K562 (cell line): Measurements from ENCODE around the gene MTF1. TPM values are rescaled to one million over a fixed set of nuclear protein-coding genes. Genes with fewer than 3 reads are reported as not detected.
A peak's percentile ranks its signal among the peaks of the same experiment; 100 is the strongest.

Experiments
- BCOR ChIP-seq: fragments of 450-650 bp; IDR thresholded peaks from 2 replicates; pipeline ENCODE4 v1.6.1; 2016
- CHD7 ChIP-seq: fragments of 200-600 bp; sonication (generic); IDR thresholded peaks from one replicate; pipeline ENCODE4 v1.6.1; 2012; ENCODE audit warnings: mild to moderate bottlenecking, low read depth, low read length, inconsistent platforms
- CREB1 ChIP-seq, 2 experiments: sonication (generic) in 1 of 2; formaldehyde crosslinking in 1 of 2; IDR thresholded peaks; 2 replicates each; pipeline versions ENCODE4 v1.6.1 to v1.8.0; 2012 to 2022; ENCODE audit warnings: inconsistent platforms in 1 of 2, mild to moderate bottlenecking in 1 of 2, missing genetic modification reagents in 1 of 2, moderate library complexity in 1 of 2
- E2F6 ChIP-seq, 2 experiments: IDR thresholded peaks; 2 replicates each; pipeline ENCODE4 v1.6.1; 2011; ENCODE audit warnings: borderline replicate concordance in 1 of 2, control low read depth in 1 of 2, low read depth in 1 of 2, low read length in 1 of 2, mild to moderate bottlenecking in 1 of 2, mixed read lengths in 1 of 2, moderate library complexity in 1 of 2; ENCODE audit not compliant: insufficient read depth in 1 of 2, insufficient read length in 1 of 2, poor library complexity in 1 of 2, severe bottlenecking in 1 of 2; ENCODE audit errors: extremely low read depth in 1 of 2
- E2F8 ChIP-seq: fragments of 450-650 bp; IDR thresholded peaks from 2 replicates; pipeline ENCODE4 v1.7.1; 2018; ENCODE audit warnings: mild to moderate bottlenecking, low read depth; ENCODE audit not compliant: partially characterized antibody
- ETV6 ChIP-seq, 3 experiments: fragments of 150-350 bp in 1 of 3; sonication (generic) in 1 of 3; formaldehyde crosslinking in 1 of 3; IDR thresholded peaks; 2 replicates each; pipeline versions ENCODE4 v1.6.1 to v1.8.0; 2014 to 2022; ENCODE audit warnings: borderline replicate concordance in 2 of 3, low read depth in 2 of 3, antibody characterized with exemption in 1 of 3, low read length in 1 of 3, mild to moderate bottlenecking in 1 of 3, missing genetic modification reagents in 1 of 3
- FOXJ3 ChIP-seq: sonication (generic); formaldehyde crosslinking; IDR thresholded peaks from 2 replicates; pipeline ENCODE4 v1.4.0; 2020; ENCODE audit warnings: mild to moderate bottlenecking, missing genetic modification reagents
- HOXB6 ChIP-seq: fragments of 250-450 bp; sonication (Bioruptor Pico); IDR thresholded peaks from 2 replicates; pipeline ENCODE4 v1.5.1; 2022; ENCODE audit warnings: mild to moderate bottlenecking, borderline replicate concordance
- KHSRP ChIP-seq: fragments of 450-650 bp; IDR thresholded peaks from 2 replicates; pipeline ENCODE4 v1.6.1; 2017
- NFE2 ChIP-seq: IDR thresholded peaks from 2 replicates; pipeline ENCODE4 v1.6.1; 2014; ENCODE audit warnings: antibody characterized with exemption, low read depth
- polyA plus RNA-seq, 8 experiments: library from polyadenylated mRNA; depleted of rRNA in 4 of 8; stranded (reverse) in 5 of 8; unstranded in 3 of 8; fragments of >200 nt; fragmentation: Nextera tagmentation in 2 of 8; fragmentation: Illumina TruSeq in 1 of 8; extraction: Ambion mirVana in 2 of 8; extraction: Trizol in 1 of 8; gene quantifications; 2 replicates each; pipeline versions ENCODE4 v1.2.1 to v1.2.3, GENCODE V29; 2011 to 2014; ENCODE audit warnings: inconsistent platforms in 1 of 8, missing spikeins in 1 of 8
- total RNA-seq, 7 experiments: library from RNA; depleted of rRNA in 6 of 7; stranded (reverse); fragments of >200 nt in 6 of 7; fragmentation: Illumina TruSeq in 2 of 7; extraction: Trizol in 2 of 7; gene quantifications; 2 replicates each; pipeline versions ENCODE4 v1.2.1 to v1.2.3, GENCODE V29; 2011 to 2021; ENCODE audit warnings: low replicate concordance in 1 of 7

MTF1 gene
- total and polyA plus RNA-seq, 9 of the 15 experiments (the other 6 are each of a cell fraction or from before 2014, with no cell fraction given): 1.1 to 12.2 (median 4.3) TPM

GRCh38 chr1:37795340-37796125 is 63.9 kb downstream of the MTF1 start (continued):
- TF ChIP-seq E2F8 (no peak), NFE2 (no peak), E2F6 (IDR thresholded peaks at IDR 0.05; ENCODE audit: borderline replicate concordance in 1 of 2, extremely low read depth in 1 of 2, insufficient read depth in 1 of 2, insufficient read length in 1 of 2, low read depth in 1 of 2, low read length in 1 of 2, poor library complexity in 1 of 2, severe bottlenecking in 1 of 2) (peak; percentile 25 to 80), BCOR (no peak), KHSRP (no peak), HOXB6 (CRISPR knock-in tag) (no peak), CREB1 (IDR thresholded peaks at IDR 0.05) (no peak), CREB1 (CRISPR knock-in tag; IDR thresholded peaks at IDR 0.05) (peak; percentile 77), ETV6 (IDR thresholded peaks at IDR 0.05; ENCODE audit: borderline replicate concordance in 1 of 2, low read depth in 2 of 2, low read length in 1 of 2) (no peak), ETV6 (CRISPR knock-in tag; IDR thresholded peaks at IDR 0.05; ENCODE audit: borderline replicate concordance) (peak; percentile 37; the same call in 1 of the 2 replicates), CHD7 (no peak), FOXJ3 (no peak)
